NOMO-1 treated with DMSO at 0.1 percent for 48 hours (cell line): Measurements from ENCODE around the gene E2F6.

Experiments
- DNase-seq: peaks from one replicate; lab custom pipeline; 2025; ENCODE audit not compliant: unreplicated experiment; lab: John Stamatoyannopoulos, UW

Gene E2F6

GRCh38 chr2:11458753-11459152 lies 7.2 kb downstream of the E2F6 start:
- no peak for DNase-seq

- DNase-seq: no peak
Measured at GRCh38 chr2:11457935-11458334, 8.0 kb downstream of the E2F6 start.

- DNase-seq: peak; percentile 41
Measured at GRCh38 chr2:11456251-11456650, 9.7 kb downstream of the E2F6 start.

- no peak for DNase-seq
Measured at GRCh38 chr2:11454824-11455223, 11.1 kb downstream of the E2F6 start.

- DNase-seq: no peak
Measured at GRCh38 chr2:11450791-11451190, 15.2 kb downstream of the E2F6 start.

GRCh38 chr2:11446733-11447248 lies 19.2 kb downstream of the E2F6 start:
- DNase-seq: peak; percentile 37

- DNase-seq: no peak
Measured at GRCh38 chr2:11444737-11445136, 21.2 kb downstream of the E2F6 start.

GRCh38 chr2:11438555-11439080 lies 27.3 kb downstream of the E2F6 start:
- no peak for DNase-seq

- no peak for DNase-seq
Measured at GRCh38 chr2:11437602-11438001, 28.4 kb downstream of the E2F6 start.

- no peak for DNase-seq
Measured at GRCh38 chr2:11435036-11435435, 30.9 kb downstream of the E2F6 start.

GRCh38 chr2:11434443-11434842 lies 31.5 kb downstream of the E2F6 start:
- no peak for DNase-seq

- DNase-seq: peak; percentile 26
Measured at GRCh38 chr2:11433822-11434221, 32.1 kb downstream of the E2F6 start.

GRCh38 chr2:11430729-11431128 lies 35.2 kb downstream of the E2F6 start:
- DNase-seq: no peak

GRCh38 chr2:11427224-11427623 lies 38.7 kb downstream of the E2F6 start:
- DNase-seq: no peak

- no peak for DNase-seq
Measured at GRCh38 chr2:11422901-11423435, 43.0 kb downstream of the E2F6 start.

- no peak for DNase-seq
Measured at GRCh38 chr2:11422491-11422865, 43.5 kb downstream of the E2F6 start.

- no peak for DNase-seq
Measured at GRCh38 chr2:11421863-11422490, 44.0 kb downstream of the E2F6 start.

GRCh38 chr2:11420671-11421070 lies 45.3 kb downstream of the E2F6 start:
- no peak for DNase-seq

- no peak for DNase-seq
Measured at GRCh38 chr2:11420190-11420589, 45.8 kb downstream of the E2F6 start.

- no peak for DNase-seq
Measured at GRCh38 chr2:11419781-11420180, 46.2 kb downstream of the E2F6 start.

- peak; percentile 21 for DNase-seq
Measured at GRCh38 chr2:11417946-11418585, 47.9 kb downstream of the E2F6 start.

GRCh38 chr2:11416931-11417330 lies 49.0 kb downstream of the E2F6 start:
- DNase-seq: no peak
